Fibroblast of skin of right biceps (primary cell): ENCODE data around the gene ADAMTSL1.

Experiments used
- DNase-seq: peaks from one replicate; pipeline ENCODE4 v3.0.0-alpha.2; 2013

Gene ADAMTSL1

DNA sequence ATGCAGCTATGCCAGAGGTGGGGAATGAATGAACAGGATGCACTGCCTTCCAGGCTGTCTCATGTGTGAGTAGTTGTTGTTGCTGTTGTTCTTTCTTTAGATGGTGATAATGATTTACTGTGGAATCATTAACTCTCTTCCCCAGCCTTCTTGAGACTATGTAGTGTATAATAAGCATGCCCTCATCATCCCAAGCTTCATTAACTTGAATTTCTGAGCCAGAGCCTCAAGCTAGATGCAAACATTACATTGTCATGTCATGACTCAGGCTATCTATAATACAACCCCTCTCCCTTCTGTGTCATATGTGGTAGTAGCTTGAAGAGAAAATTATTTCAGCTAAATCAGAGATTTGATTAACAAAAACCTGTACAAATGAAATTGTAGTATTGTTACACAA, 10.0 kb upstream of the ADAMTSL1 start:
- DNase-seq, result peak; percentile 80

DNA sequence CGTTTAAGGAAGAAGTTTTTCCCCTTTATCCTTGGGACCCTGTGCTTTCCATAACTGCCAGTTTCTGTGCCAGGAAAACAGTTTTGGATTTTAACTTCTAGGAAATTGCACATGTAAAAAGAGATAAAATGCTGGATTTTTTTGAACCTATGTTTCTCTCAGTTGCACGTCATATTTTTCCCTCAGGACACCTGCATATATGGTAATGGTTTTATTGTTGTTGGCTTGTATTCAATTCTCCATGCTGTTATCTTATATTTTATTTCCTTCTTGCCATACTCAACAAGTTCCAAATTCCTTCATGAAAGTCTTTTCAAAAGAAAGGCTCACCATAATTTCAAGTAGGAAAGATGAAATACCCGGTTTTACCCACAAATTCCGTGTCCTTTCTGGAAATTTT, 7.9 kb upstream of the ADAMTSL1 start:
- DNase-seq, result no peak

DNA sequence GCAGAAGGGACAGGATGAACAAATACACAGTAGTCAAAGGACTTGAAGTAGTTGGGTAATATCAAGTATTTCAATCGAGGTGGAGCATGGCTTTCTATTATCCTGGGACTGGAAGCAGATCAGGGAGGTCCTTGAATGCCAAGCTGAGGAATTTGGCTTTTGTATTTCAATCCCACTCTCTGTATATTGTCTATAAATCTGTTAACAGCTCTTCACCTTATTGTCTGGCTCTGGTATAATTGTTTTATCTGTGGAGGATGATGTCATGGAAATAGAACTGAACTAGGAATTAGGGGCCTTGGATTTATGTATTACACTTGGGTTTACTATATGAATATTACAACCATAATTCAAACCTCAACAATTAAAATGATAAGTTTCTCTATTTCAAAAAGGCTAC, 6.3 kb upstream of the ADAMTSL1 start:
- DNase-seq, result no peak

DNA sequence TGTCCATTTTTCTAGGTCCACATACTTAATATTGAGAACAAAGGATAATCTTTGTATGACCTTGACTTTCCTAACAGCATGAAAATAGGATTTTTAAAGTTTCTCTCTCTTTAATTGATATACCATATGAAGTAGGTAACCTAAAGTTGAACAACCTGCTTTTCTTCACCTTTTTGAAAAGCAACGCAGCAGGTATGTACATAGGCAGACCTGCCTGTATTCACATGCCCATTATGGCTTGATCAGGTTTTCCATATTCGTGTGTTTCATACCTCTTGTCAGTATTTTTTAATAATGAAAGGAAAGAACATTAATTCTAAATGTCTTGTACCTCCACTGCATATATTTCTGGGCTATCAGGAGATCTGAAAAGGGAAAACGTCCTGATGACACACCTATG, 1.5 kb upstream of the ADAMTSL1 start:
- no peak for DNase-seq

DNA sequence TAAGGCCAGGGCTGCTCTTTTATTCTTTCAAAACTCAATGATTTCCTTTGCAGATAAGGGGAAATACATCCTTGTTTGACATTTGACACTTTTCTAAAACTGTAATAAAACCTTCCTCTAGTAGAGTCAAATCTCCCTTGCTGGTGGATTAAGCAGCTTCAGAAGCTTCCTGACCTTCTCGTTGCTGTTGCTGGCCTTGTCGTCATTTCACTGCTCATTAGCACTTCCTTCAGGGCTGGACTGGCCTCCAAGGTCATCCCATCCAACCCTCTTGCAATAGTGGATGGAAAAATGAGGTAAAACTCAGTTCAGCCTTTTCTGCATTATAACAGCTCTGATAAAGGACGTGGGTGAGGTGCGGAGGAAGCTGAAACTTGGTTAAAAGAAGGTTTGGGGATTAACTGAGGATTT, 1.1 kb upstream of the ADAMTSL1 start:
- DNase-seq, result no peak

DNA sequence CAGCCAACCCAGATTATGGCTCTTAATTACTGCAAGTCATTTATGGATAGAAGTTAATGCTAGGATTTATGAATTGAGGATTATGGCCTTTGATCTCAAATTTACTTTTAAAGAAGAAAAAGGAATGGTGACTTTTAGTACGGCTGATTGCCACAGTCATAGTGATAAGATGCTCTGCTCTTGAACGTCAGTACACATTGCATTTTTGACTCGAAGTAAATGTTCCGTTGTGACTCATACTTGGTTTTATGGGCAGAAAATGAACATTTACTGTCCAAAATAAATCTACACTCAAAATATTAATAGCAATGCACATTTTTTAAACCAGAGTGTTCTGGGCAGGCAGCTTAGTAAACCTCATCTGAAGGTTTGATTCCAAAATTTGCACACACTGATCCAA, 830 bp downstream of the ADAMTSL1 start:
- peak; percentile 74 for DNase-seq

DNA sequence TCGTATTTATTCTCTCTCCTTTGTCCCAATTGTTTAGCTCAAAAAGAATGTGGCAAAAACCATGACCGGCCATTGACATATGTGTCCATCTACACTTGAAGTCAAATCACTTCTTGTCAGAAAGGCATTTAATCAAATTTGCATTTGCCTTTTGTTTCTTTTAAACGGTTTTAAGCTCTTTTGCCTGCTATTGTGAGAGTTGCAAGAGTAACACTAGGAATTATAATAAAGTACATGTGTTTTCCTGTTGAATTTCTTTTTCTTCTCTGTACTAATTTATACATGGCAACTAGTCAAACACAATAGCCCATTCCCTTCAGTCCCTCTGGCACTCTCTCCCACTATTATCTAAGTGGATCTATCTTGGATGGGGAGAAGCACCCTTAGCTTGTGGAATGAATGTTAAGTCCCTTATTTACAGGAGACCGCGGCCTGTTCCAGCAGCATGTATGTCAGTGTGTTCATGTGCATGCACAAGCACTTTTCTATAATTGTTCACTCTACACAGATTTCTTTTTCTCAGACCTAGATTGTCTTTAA, 3.2 kb downstream of the ADAMTSL1 start:
- no peak for DNase-seq

DNA sequence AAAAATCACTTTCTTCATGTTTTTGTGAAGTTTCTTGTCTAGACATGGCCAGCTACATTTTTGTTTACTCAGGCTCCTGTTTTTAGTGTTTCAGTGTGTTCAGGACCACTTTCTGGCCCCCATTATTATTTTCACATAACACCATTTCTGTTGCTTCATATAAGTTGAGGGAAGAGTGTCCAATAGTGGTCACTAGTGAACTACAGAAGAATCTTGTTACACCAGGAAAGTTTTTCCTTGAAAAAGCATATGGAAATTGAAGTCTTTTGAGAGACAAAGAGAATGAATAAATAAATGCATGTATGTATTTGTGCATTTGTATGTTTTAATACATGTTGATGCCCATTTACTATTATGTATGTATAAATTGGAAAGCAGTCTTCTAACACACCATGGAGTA, 3.8 kb downstream of the ADAMTSL1 start:
- no peak for DNase-seq

DNA sequence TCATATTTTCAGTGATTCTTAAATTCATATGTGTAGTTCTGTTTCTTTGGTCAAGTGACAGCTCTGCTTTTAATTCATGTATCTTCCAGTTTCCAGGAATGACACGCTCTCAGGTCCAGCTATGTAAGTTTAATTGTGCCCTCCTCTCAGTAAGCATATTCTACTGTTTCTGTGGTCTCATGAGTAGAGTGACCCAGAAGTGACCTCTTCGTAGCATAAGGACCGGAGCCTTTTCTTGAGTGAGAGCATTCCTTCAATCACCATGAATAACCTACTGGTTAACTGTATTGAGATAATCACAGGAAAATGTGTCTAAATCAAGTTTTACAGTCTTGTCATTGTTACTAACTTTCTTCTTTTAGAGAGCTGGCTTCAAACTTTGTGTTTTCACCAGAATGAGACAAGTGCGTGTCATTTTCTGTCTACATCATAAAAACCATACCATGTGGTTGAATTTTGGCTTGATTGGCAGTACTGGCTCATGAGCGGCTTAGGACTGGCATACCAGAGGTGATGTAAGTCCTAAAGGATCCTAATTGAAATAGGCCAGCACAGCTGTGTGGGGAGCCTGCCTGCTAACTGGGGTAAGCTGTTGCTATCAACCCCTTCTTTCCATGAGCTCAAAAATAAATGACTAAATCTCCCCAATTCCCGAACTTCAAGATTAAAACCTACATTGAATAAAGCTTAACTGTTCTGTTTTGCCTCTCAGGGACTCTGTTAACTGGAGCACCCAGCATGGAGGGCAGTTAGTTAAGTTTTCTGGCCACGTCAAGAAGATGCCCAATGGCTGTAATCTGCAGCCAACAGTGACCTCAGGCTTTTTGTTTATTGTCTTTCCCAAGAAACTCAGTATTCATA, 4.8 kb downstream of the ADAMTSL1 start:
- peak; percentile 94 for DNase-seq

DNA sequence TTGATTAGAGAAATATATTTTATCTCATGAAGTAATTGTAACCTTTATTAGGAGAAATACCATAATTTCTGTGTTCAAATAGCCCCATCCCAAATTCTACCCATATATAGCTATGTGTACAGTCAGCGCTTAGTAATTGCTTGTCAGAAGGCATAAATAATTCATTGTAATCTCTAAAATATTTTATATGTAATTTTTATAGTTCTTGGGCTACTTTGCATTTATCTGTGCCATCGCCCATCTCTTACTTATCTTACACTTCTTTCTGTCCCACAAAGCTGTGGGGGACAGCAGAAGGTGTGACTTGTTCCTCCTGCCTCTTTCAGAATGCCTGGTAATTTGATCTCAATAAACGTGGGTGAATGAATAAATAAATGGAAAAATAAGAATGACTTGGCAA, 5.5 kb downstream of the ADAMTSL1 start:
- peak; percentile 55 for DNase-seq

DNA sequence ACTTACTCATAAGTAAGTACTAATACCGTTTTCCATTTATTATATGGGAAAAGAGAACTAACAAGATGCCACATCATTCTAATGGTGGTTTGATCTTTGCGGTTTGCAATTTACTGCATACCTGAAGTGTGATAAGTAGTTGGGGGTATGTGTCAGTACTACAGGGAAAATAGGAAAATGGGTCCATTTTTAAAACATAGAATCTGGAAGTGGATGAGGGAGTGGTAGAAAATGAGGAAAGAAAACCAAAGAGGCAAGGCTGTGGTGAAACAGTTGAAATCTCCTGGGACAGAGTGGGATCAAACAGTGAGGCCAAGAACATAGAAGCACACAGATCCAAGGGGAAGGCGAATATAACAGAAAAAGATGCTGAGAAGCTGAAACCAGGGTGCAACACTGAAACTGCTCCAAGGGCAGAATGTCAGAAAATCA, 6.7 kb downstream of the ADAMTSL1 start:
- peak; percentile 98 for DNase-seq

DNA sequence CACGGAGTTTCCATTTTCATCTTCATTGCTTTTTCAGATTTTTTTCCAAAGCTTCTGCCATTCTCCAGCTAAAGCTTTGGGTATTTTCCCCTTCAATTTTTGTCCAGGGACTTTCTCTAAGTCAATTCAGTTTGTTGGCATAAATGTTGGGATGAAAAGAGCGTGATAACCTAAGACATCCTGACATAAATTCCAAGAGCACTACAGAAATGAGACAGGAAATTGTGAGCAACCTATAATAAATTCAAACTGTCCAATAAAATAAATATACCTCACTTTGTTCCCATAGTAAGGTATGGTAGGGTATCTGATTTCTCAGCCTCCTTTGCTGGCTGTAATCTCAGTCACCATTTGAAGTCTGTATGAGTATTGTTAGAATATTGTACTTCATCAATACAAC, 8.4 kb downstream of the ADAMTSL1 start:
- DNase-seq, result no peak

DNA sequence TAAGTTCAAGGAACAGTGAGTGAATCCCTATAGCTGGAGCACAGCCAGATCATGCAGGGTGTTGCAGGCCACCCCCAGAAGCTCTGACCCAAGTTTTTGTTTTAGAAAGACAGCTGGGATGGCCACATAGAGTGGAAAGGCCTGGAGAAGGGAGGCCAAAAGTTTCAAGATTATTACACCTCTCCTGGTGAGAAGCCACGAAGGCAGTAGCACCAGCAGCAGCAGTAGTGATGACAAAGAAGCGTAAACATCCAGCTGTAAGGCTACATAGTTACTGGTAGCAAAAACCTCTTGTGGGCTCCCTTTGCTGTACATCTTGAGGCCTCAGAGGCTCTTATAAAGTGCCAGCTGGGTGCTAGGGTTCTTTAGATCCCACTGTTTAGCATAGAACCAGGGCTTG, 11.8 kb downstream of the ADAMTSL1 start:
- peak; percentile 75 for DNase-seq

DNA sequence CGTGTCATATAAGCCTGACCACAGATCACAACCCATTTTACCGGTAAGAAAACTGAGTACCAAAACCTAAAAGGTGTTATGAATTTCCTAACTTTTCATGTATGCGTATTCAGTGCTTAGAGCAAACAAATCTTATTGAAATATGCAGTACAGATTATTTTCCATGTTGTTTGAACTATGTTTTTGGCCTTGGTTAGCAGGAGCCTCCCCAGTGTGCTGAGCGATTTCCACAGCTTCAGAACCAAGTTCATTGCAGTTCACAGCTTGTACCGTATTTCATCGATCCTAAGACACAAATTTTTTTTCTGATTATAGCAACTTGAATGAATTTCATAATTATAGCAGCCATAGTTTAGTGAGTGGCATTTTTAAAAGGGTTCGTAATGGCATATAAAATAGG, 13.7 kb downstream of the ADAMTSL1 start:
- DNase-seq, result no peak

DNA sequence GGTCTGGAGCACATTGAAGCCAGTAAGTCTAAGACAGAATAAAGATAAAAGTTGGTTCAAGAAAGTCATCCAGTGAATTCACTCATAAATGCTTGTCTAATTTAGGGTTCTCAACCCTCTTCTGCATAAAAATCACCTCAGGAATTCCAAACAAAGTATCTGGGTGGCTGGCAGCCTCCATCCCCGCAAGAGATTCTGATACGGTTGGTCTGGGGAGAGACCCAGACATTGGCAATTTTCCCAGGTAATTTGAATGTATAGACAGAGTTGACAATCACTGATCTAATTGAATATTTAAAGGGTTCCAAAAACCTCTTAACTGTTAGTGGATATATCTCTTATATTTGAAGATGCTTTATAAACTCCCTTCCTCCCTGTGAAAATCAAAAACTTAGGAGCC, 14.9 kb downstream of the ADAMTSL1 start:
- peak; percentile 43 for DNase-seq

DNA sequence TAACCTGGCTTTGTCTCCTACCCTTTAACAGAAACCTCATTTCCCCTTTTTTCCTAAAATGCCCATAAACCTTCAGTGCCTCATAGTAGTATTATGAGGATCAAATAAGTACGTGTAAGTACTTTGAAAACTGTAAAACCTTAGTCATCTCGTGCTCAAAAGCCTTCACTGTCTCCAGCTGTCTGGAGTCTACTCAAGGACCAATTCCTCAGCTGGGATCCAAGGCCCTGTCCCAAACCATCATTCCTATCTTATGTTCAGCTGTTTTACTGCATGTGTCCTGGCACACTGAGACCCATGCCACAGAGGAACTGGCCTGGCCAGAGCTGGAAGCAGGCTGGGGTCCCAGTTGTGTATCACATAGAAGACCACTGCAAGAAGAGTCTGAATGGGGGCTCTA, 15.9 kb downstream of the ADAMTSL1 start:
- peak; percentile 85 for DNase-seq

DNA sequence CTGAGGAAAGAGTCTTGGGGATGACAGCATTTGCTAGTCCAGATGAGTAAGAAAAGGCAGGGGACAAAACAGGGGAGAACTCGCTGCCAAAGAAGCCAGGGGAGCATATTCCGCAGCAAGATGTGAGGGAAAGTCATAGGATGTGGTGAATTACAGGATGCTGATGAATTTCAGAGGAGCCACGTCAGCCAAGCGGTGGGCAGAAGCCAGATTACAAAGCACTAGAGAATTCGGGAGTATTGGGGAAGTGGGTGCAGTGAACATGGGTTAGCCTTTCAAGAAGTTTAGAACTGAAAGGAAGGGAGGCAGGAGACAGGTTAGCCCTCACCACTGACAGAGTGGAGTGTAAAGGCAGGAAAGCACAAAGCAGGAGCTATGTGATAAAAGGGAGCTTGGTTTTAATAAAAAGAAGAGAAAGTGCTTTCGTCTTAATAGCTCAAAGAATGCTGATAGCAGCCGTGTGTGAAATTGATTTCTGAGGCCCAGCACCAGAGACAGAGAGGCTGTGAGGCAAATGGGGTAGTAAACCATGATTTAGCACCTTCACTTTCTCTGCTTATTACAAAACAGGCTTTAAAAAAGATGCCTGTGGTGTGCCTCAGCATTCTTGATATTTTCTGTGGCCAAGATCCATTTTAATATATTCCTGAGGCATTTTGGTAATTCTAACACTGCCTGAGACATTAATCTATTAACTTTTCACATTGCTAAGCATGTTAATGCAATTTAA, 16.9 kb downstream of the ADAMTSL1 start:
- DNase-seq, result peak; percentile 100

DNA sequence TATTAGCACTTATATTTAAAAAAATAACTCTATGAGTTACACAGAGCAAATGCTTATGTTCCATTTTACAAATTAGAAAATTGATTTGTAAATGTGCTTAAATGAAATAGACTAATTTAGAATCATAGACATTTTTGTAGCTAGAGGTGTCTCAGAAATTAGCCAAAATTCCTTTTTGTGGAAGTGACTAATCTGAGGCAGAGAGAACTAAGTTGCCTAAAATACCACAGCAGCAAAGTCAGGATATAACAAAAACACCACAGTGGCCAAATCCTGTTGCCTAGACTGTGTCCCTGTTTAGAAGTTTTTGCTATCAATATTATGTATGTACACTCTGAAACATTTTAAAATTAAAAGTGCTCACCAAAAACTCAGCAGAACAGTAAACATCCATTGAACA, 18.7 kb downstream of the ADAMTSL1 start:
- peak; percentile 70 for DNase-seq

DNA sequence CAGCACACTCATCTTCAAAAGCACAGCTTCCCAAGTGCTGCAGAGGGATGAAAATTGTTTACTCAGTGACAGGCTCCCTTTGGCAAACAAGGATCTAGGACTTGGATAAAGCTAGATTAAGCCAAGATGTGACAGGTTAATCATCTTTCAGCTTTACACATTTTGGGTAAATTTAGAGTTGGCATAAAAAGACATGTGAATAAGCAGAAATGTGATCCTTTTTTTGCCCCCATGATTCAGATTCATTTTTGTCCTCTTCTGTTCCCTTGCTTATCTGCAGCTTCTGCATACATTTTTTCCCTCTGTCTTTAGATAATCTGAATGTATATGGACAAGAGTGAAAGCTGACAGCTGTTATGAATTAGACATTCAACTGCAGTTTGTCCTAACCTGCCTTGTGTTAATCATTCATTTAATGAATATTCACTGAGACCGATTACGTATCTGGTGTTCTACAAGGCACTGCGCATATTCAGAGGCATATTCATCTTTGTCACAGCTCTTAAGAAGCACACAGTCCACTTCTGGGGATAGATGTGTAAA, 19.6 kb downstream of the ADAMTSL1 start:
- DNase-seq, result peak; percentile 87

DNA sequence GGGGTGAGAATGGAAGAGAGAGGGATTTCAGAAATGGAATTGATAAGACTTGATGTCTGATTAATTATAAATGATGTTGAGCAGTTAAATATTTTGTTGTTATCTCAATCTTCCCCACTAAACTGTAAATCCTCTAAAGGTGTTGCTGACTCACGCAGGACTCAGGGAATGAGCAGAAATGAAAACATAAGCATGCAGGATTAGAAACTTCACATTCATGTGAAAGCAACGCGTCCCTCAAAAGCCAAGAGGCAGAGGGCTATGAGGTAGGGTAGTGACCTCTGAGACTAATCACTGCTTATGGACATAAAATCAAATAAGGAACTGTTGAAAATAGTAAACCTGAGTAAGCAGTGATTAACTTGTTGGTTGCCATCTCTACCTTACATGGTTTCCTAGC, 21.1 kb downstream of the ADAMTSL1 start:
- DNase-seq, result no peak

DNA sequence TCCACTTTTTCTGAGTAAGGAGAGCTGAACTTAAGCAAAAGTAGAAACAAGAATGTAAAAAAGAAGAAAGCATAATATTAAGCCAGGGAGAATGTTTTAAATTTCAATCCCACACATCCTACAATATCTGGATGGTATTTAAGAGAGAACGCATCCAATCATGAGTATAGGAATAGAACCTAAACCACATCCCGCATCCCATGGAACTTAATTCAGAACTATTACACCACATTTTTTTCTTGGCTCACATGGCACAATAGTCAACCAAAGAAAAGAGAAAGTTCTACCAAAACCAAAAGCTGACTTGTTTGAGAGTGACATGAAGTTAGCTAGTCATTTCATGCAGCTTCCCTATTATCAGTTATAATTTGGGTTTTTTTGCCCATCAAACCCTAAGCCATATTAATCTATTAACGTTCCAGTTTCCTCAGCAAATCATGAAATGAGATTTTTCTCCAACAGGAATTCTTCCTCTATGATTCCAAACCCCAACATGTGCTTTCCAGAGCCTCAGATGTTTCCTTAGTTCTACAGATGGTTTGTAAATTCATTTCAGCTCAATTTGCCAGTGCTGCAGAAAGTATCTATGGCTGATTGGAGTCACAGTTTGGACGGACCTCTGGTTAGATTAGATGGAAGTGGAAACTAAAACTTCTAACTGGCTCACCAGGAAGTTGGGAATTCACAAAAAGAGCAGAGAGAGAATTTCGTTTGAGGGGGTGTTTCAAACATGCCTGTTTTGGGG, 22.5 kb downstream of the ADAMTSL1 start:
- peak; percentile 57 for DNase-seq

DNA sequence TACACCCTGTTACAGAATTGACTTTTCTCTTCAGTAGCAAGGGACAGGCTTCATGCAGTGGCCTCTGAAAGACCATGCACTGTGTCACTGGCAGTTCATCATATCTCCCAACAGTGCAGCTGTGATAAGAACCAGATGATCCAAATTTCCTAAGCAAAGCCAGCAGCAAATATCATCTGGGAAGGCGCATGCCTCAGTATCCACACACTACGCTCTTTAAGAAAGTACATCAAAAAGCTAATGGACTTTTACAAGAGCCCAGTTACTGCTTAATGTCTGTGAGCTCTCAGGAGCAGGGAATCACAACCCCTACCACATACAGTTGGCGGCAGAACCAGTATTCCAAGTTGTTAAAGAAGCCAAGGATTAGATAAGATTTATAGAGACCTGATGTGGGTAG, 25.1 kb downstream of the ADAMTSL1 start:
- DNase-seq, result no peak

DNA sequence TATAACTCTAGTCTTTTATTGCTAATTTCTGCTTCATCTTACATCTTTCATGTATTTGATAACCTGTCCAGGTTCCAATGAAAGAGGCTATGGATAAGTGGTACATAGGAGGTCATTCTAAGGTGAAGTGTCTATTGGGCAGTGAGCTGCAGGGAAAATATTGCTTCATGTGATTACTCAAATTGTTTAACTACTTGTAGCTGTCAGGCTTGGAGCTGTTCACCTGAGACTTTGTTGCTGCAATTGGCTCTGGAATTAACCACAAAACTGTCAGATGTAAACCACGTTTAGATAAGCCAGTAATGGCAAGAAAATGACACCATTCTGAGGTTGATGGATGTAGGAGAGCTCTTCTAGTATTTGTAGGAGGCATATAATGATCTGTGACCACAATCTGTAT, 26.0 kb downstream of the ADAMTSL1 start:
- DNase-seq, result peak; percentile 41
